Measurements from ENCODE around the gene FAM240B.
A peak's percentile ranks its signal among the peaks of the same experiment; 100 is the strongest.

Gene FAM240B

DNA sequence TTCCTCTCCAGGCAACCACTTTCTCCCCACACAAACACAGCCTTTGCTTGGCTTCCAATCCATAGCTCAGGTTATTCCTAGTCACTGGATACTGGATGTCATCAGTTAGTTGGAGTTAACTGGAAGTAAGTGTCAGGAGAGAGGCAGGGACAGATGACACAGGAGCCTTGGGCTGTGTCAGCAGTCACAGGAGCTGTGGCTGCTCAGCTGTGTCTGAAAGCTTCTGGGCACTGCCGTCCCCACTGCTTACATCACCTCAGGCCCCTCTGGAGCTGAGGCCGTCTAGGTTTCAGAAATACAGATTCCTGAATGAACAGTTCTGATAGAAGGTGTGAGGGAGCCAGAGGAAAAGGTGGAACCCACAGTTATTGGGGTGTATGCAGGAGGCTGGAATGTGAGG is 17.3 kb upstream of the FAM240B start:
- H3K4me1 ChIP-seq: no peaks in the 10 kb centered on the region
- no peaks in the 10 kb centered on the region for H3K36me3 ChIP-seq (ENCODE audit: control insufficient read depth, insufficient read depth, low read length)
- H3K4me2 ChIP-seq (ENCODE audit: low read length): no peak overlapping the region
- H3K9ac ChIP-seq: no peak overlapping the region
- TF ChIP-seq, protein P1, sequence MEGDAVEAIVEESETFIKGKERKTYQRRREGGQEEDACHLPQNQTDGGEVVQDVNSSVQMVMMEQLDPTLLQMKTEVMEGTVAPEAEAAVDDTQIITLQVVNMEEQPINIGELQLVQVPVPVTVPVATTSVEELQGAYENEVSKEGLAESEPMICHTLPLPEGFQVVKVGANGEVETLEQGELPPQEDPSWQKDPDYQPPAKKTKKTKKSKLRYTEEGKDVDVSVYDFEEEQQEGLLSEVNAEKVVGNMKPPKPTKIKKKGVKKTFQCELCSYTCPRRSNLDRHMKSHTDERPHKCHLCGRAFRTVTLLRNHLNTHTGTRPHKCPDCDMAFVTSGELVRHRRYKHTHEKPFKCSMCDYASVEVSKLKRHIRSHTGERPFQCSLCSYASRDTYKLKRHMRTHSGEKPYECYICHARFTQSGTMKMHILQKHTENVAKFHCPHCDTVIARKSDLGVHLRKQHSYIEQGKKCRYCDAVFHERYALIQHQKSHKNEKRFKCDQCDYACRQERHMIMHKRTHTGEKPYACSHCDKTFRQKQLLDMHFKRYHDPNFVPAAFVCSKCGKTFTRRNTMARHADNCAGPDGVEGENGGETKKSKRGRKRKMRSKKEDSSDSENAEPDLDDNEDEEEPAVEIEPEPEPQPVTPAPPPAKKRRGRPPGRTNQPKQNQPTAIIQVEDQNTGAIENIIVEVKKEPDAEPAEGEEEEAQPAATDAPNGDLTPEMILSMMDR (IDR thresholded peaks at IDR 0.05): no peak
- no peaks in the 10 kb centered on the region for H3K9me3 ChIP-seq (ENCODE audit: control insufficient read depth, low read length)
- no peaks in the 10 kb centered on the region for H3K79me2 ChIP-seq
- no peak overlapping the region for H3K27ac ChIP-seq
- no peaks in the 10 kb centered on the region for H3K27me3 ChIP-seq (ENCODE audit: control insufficient read depth, insufficient read depth, low read length)
- H3K4me3 ChIP-seq (ENCODE audit: low read depth, low read length): no peak overlapping the region
- peak overlapping the region; percentile 38 for H2AFZ ChIP-seq

DNA sequence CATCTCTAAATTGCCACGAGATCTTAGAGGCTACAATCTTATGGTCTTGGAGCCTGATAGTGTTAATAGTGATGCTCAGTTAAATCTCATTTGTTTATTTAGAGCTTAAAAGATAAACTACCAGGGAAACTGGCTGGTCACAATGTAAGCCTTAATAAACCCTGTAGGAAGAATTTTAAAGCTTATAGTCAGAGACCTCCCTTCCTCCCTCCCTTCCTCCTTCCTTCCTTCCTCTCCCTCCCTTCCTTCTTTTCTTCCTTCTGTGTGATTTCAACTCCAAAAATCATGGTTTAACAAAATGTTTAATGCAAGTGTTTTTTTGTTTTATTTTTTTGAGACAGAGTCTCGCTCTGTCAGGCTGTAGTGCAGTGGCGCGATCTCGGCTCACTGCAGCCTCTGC is 14.9 kb upstream of the FAM240B start:
- no peaks in the 10 kb centered on the region for H3K79me2 ChIP-seq
- H2AFZ ChIP-seq: no peak overlapping the region
- H3K9ac ChIP-seq: no peak overlapping the region
- no peaks in the 10 kb centered on the region for H3K9me3 ChIP-seq (ENCODE audit: control insufficient read depth, low read length)
- TF ChIP-seq, protein P1 (IDR thresholded peaks at IDR 0.05): no peak
- H3K4me1 ChIP-seq: no peaks in the 10 kb centered on the region
- H3K27me3 ChIP-seq (ENCODE audit: control insufficient read depth, insufficient read depth, low read length): no peaks in the 10 kb centered on the region
- H3K4me2 ChIP-seq (ENCODE audit: low read length): no peak overlapping the region
- H3K4me3 ChIP-seq (ENCODE audit: low read depth, low read length): no peak overlapping the region
- H3K36me3 ChIP-seq (ENCODE audit: control insufficient read depth, insufficient read depth, low read length): no peaks in the 10 kb centered on the region
- H3K27ac ChIP-seq: no peak overlapping the region

DNA sequence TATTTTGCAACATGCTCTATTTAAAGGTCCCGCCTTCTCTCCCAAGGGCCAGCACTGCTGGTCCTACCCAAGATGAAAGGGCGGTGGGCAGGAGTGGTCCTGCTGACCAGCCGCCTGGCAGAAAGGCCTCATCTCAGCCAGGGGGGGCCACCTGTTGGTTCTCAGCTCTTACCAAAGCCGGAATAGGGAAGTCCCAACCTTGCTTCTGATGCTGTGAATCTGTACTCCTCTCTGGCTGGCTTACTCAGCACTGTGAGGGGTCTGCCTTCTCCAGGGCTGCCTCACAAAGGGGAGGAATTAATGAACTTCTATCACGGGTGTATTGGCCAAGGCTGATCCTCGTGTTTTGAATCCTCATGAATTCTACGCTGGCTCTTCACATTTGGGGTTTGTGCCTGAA is 13.6 kb upstream of the FAM240B start:
- H3K79me2 ChIP-seq: no peaks in the 10 kb centered on the region
- no peak overlapping the region for H3K27ac ChIP-seq
- H3K9ac ChIP-seq: no peak overlapping the region
- TF ChIP-seq, protein P1 (IDR thresholded peaks at IDR 0.05): no peak
- no peak overlapping the region for H3K4me2 ChIP-seq (ENCODE audit: low read length)
- no peaks in the 10 kb centered on the region for H3K27me3 ChIP-seq (ENCODE audit: control insufficient read depth, insufficient read depth, low read length)
- no peak overlapping the region for H3K4me3 ChIP-seq (ENCODE audit: low read depth, low read length)
- no peaks in the 10 kb centered on the region for H3K36me3 ChIP-seq (ENCODE audit: control insufficient read depth, insufficient read depth, low read length)
- no peaks in the 10 kb centered on the region for H3K4me1 ChIP-seq
- no peaks in the 10 kb centered on the region for H3K9me3 ChIP-seq (ENCODE audit: control insufficient read depth, low read length)
- H2AFZ ChIP-seq: no peak overlapping the region

DNA sequence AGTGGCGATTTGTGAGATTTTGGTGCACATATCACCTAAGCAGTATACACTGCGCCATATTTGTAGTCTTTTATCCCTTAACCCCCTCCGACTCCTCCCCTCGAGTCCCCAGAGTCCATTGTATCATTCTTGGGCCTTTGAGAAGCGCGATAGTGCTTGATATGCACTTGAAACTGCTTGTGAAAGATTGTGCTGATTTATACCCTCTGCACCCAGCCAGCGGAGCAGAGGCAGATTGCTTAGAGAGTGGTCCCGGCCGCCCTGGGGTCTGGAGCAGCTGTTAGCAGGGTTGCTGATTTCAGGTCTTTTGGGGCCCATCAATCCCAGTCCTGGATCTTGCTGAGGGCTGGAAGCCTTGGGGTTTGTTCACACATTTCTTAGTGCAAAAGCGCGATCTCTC is 13.0 kb upstream of the FAM240B start:
- no peak overlapping the region for H3K4me2 ChIP-seq (ENCODE audit: low read length)
- no peaks in the 10 kb centered on the region for H3K4me1 ChIP-seq
- no peaks in the 10 kb centered on the region for H3K9me3 ChIP-seq (ENCODE audit: control insufficient read depth, low read length)
- H3K36me3 ChIP-seq (ENCODE audit: control insufficient read depth, insufficient read depth, low read length): no peaks in the 10 kb centered on the region
- TF ChIP-seq, protein P1 (IDR thresholded peaks at IDR 0.05): no peak
- H2AFZ ChIP-seq: no peak overlapping the region
- H3K4me3 ChIP-seq (ENCODE audit: low read depth, low read length): no peak overlapping the region
- no peaks in the 10 kb centered on the region for H3K79me2 ChIP-seq
- no peaks in the 10 kb centered on the region for H3K27me3 ChIP-seq (ENCODE audit: control insufficient read depth, insufficient read depth, low read length)
- H3K9ac ChIP-seq: no peak overlapping the region
- H3K27ac ChIP-seq: no peak overlapping the region

DNA sequence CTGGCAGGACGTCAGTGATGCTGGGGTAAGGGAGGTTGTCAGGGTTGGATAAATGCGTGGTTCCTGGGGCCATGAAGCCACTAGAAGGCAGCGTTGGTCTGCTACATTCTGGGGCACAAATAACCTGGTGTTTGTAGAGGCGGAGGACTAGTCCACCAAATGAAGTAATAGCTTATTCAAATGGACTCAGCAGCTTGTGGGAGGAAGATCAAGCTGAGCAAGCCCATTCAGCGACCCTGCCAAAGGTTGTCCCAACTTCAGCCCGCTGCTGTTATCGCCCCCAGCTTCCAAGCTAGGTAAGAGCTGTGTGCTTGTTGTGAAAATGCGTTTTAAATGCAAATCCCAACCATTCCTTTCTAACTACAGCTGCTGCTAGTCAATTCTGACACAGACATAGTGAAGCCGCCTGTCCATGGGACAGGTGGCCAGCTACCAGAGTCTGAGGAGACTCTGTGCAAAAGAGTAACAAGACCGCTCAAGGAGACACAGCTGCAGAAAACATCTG is 7.6 kb upstream of the FAM240B start:
- H3K4me1 ChIP-seq: no peaks in the 10 kb centered on the region
- no peaks in the 10 kb centered on the region for H3K9me3 ChIP-seq (ENCODE audit: control insufficient read depth, low read length)
- no peak overlapping the region for H3K4me2 ChIP-seq (ENCODE audit: low read length)
- no peak overlapping the region for H3K4me3 ChIP-seq (ENCODE audit: low read depth, low read length)
- TF ChIP-seq, protein P1 (IDR thresholded peaks at IDR 0.05): no peak
- H2AFZ ChIP-seq: no peak overlapping the region
- no peaks in the 10 kb centered on the region for H3K79me2 ChIP-seq
- no peaks in the 10 kb centered on the region for H3K27me3 ChIP-seq (ENCODE audit: control insufficient read depth, insufficient read depth, low read length)
- H3K36me3 ChIP-seq (ENCODE audit: control insufficient read depth, insufficient read depth, low read length): no peaks in the 10 kb centered on the region
- H3K27ac ChIP-seq: no peak overlapping the region
- H3K9ac ChIP-seq: no peak overlapping the region
